Gastrocnemius medialis (tissue), 4 donors: Measurements from ENCODE around the gene POLR3K. TPM values are rescaled to one million over a fixed set of nuclear protein-coding genes. Genes with fewer than 3 reads are reported as not detected.
"Not testable (repeated sequence)": the region's sequence is repeated elsewhere in the genome, so short reads cannot be mapped to it uniquely, and the experiment has no call there.

ENCODE experiments used
- ATAC-seq, 2 donors: fragments of 150-250 bp; one replicate each; pipeline ENCODE4 v1.9.1; 2016
- DNase-seq, 2 donors: peaks; one replicate each; pipeline ENCODE4 v3.0.0-alpha.2; 2019
- H3K27ac ChIP-seq, 4 donors: fragments of 200-600 bp; sonication (generic); 1 replicate in 1 of 4; 2 replicates in 3 of 4; pipeline ENCODE4 v1.5.1; 2016 to 2018; ENCODE audit warnings: mild to moderate bottlenecking in 2 of 4, moderate library complexity in 1 of 4
- H3K27me3 ChIP-seq, 3 donors: fragments of 200-600 bp; sonication (generic) in 2 of 3; 1 replicate in 1 of 3; 2 replicates in 2 of 3; pipeline versions ENCODE4 v1.5.1 to v1.6.0; 2016 to 2019; ENCODE audit warnings: mild to moderate bottlenecking in 1 of 3, moderate library complexity in 1 of 3
- H3K36me3 ChIP-seq, 2 donors: fragments of 200-600 bp; sonication (generic) in 1 of 2; one replicate each; pipeline ENCODE4 v1.5.1; 2017 to 2018
- H3K4me1 ChIP-seq, 2 donors: fragments of 200-600 bp; sonication (generic) in 1 of 2; one replicate each; pipeline ENCODE4 v1.5.1; 2016 to 2017; ENCODE audit warnings: mild to moderate bottlenecking in 2 of 2
- H3K4me3 ChIP-seq, 4 donors: fragments of 200-600 bp; sonication (generic) in 3 of 4; 1 replicate in 1 of 4; 2 replicates in 3 of 4; pipeline ENCODE4 v1.5.1; 2016 to 2019; ENCODE audit warnings: mild to moderate bottlenecking in 2 of 4
- H3K9me3 ChIP-seq, 3 donors: fragments of 200-600 bp; sonication (generic) in 2 of 3; 1 replicate in 1 of 3; 2 replicates in 2 of 3; pipeline ENCODE4 v1.5.1; 2016 to 2019
- CTCF ChIP-seq, 5 experiments: fragments of 450-650 bp in 3 of 5; fragments of 200-600 bp in 2 of 5; sonication (generic) in 2 of 5; IDR thresholded peaks in 4 of 5; conservative IDR thresholded peaks in 1 of 5; 1 replicate in 4 of 5; 2 replicates in 1 of 5; pipeline ENCODE4 v1.5.1; 2016 to 2019; ENCODE audit warnings: antibody characterized with exemption in 5 of 5, mild to moderate bottlenecking in 3 of 5, moderate library complexity in 3 of 5
- POLR2A ChIP-seq, 2 donors: fragments of 450-650 bp; IDR thresholded peaks; one replicate each; pipeline ENCODE4 v1.6.1; 2017; ENCODE audit warnings: antibody characterized with exemption in 2 of 2, mild to moderate bottlenecking in 2 of 2, moderate library complexity in 2 of 2
- in situ Hi-C, 4 donors: fragments of 200-750 bp; cut with MboI; loops; one replicate each; pipeline versions ENCODE4 v1.15.0 to v1.8.0; 2017; ENCODE audit warnings: low sequenced_read_pairs in 4 of 4
- intact Hi-C: fragments of 100-400 bp; cut with DNase I; formaldehyde crosslinking; loops from one replicate; pipeline ENCODE4 v1.15.1; 2023; ENCODE audit warnings: low total_unique reads
- total RNA-seq, 4 donors: library from RNA; depleted of rRNA; stranded (reverse); fragments of >200 nt; gene quantifications; one replicate each; pipeline versions ENCODE4 v1.1.0 to v1.2.3, GENCODE V29; 2016

POLR3K gene
- total RNA-seq, 4 donors from 2014 or later = 2.2 to 3.7 (median 2.9) TPM

GRCh38 chr16:34648-34987 is 18.8 kb downstream of the POLR3K start:
- H3K4me1 ChIP-seq = no peaks in the 10 kb centered on the region
- no peak for ATAC-seq
- no peak for DNase-seq
- no peaks in the 10 kb centered on the region for H3K9me3 ChIP-seq
- no peak overlapping the region for H3K27ac ChIP-seq
- no peaks in the 10 kb centered on the region for H3K36me3 ChIP-seq
- H3K27me3 ChIP-seq = no peaks in the 10 kb centered on the region
- no peak for TF ChIP-seq CTCF (IDR thresholded peaks at IDR 0.05 in 4 of 5, conservative IDR thresholded peaks at IDR 0.05 in 1 of 5)
- no peak for TF ChIP-seq POLR2A (IDR thresholded peaks at IDR 0.05)
- in situ Hi-C loops (no loop called here), intact Hi-C loops (no loop called here)
- no peak overlapping the region for H3K4me3 ChIP-seq

DNA sequence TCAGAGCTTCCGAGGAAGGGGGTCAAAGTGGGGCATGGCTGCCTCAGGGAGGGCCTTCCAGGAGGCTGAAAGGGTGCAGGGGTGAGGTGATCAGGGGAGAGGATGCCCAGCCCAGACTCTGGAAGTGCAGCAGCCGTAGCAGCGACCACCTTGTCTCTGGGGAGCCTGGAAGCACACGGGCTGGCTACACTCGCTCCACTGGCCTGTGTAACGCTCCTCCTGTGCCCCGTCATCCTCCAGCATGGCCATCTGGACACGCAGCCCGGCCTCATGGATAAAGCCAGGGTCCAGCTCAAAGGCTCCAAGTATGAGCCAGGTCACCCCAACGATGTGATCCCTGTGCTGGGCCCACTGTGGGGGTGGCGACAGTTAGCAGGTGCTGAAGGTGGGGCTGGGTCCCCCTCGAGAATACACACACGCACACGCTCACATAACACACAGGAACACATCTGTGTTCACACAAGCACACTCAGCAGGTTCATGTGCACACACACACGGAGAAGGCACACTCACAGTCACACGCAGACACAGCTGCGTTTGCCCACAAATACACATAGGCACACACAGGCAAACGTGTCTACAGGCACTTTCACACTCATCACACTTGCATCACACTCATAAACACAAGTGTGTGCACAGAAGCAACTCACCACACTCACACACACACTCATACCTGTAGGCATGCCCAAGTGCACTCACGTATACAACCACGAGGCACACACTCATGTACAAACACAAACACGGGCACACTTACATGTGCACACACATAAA is 19.3 kb downstream of the POLR3K start:
- DNase-seq = no peak
- no peaks in the 10 kb centered on the region for H3K9me3 ChIP-seq
- no peak overlapping the region for H3K27ac ChIP-seq
- no peak for TF ChIP-seq CTCF (IDR thresholded peaks at IDR 0.05 in 4 of 5, conservative IDR thresholded peaks at IDR 0.05 in 1 of 5)
- H3K4me1 ChIP-seq = no peaks in the 10 kb centered on the region
- ATAC-seq = no peak
- no peak overlapping the region for H3K4me3 ChIP-seq
- in situ Hi-C loops = no loop called here
- intact Hi-C loops = no loop called here
- H3K27me3 ChIP-seq = no peaks in the 10 kb centered on the region
- H3K36me3 ChIP-seq = no peaks in the 10 kb centered on the region

DNA sequence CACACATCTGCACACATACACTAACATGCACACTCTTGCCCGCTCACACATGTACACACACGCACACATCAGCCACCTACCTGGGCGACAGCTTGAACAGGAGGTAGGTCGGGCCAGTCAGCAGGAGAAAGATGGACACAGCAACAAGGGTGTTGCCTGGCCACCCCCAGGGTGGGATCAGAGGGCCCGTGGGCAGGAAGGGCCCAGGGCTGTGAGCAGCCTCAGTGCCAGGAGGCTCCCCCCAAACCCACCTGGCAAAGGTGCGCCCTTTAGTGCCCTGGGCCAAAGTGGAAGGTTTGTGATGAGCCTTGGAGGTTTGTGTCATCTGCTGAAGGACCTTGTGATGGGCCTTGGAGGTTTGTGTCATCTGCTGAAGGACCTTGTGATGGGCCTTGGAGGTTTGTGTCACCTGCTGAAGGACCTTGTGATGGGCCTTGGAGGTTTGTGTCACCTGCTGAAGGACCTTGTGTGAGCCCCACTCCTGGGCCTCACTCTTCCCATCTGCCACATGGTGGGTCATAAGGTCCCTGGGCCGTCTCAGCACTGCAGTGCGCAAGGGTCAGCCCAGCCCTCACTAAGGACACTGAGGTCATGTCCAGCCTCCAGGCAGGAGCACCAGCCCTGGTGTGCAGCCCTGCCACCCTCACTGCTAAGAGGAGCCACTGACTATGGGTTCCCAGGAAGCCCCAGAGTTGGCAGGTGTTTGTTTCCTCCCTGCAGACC is 20.1 kb downstream of the POLR3K start:
- H3K27me3 ChIP-seq, H3K36me3 ChIP-seq, intact Hi-C loops, DNase-seq, in situ Hi-C loops, H3K9me3 ChIP-seq, ATAC-seq, H3K4me3 ChIP-seq, H3K27ac ChIP-seq, H3K4me1 ChIP-seq: not testable (repeated sequence)

GRCh38 chr16:30627-31026 is 22.8 kb downstream of the POLR3K start:
- intact Hi-C loops, H3K36me3 ChIP-seq, H3K9me3 ChIP-seq, H3K27ac ChIP-seq, H3K4me1 ChIP-seq, H3K4me3 ChIP-seq, in situ Hi-C loops, H3K27me3 ChIP-seq: not testable (repeated sequence)
- DNase-seq = peak in 1 of 2 donors; percentile 31
- peak in 1 of 2 donors; percentile 88 for ATAC-seq

- DNase-seq, H3K4me1 ChIP-seq, H3K4me3 ChIP-seq, H3K36me3 ChIP-seq, H3K27me3 ChIP-seq, H3K9me3 ChIP-seq, H3K27ac ChIP-seq, intact Hi-C loops, in situ Hi-C loops, ATAC-seq: not testable (repeated sequence)
These were observed 27.5 kb downstream of the POLR3K start for GRCh38 chr16:25926-26348.

GRCh38 chr16:24151-24550 is 29.3 kb downstream of the POLR3K start:
- DNase-seq, ATAC-seq, in situ Hi-C loops, H3K4me3 ChIP-seq, intact Hi-C loops, H3K27me3 ChIP-seq, H3K36me3 ChIP-seq, H3K27ac ChIP-seq, H3K9me3 ChIP-seq, H3K4me1 ChIP-seq: not testable (repeated sequence)

- H3K4me3 ChIP-seq, in situ Hi-C loops, H3K27me3 ChIP-seq, H3K36me3 ChIP-seq, H3K4me1 ChIP-seq, ATAC-seq, intact Hi-C loops, DNase-seq, H3K27ac ChIP-seq, H3K9me3 ChIP-seq: not testable (repeated sequence)
These were observed 32.5 kb downstream of the POLR3K start for GRCh38 chr16:20886-21285.

GRCh38 chr16:17062-17765 is 36.2 kb downstream of the POLR3K start:
- H3K4me3 ChIP-seq, H3K9me3 ChIP-seq, H3K27ac ChIP-seq, ATAC-seq, H3K4me1 ChIP-seq, H3K36me3 ChIP-seq, intact Hi-C loops, H3K27me3 ChIP-seq, in situ Hi-C loops, DNase-seq: not testable (repeated sequence)
